Left colon (tissue), 2 donors: ENCODE results near the gene ARTN. TPM values are rescaled to one million over a fixed set of nuclear protein-coding genes. Genes with fewer than 3 reads are reported as not detected.

Source experiments
- ATAC-seq: fragments of 200-7000 bp; cut with Tn5 transposase; one replicate; pipeline ENCODE4 v1.9.1; 2020; ENCODE audit warnings: mild to moderate bottlenecking, moderate library complexity
- DNase-seq, 2 donors: peaks; one replicate each; pipeline ENCODE4 v3.0.0-alpha.2; 2020
- intact Hi-C, 2 donors: fragments of 100-400 bp; cut with DNase I in 1 of 2; cut with micrococcal nuclease in 1 of 2; formaldehyde crosslinking; loops; one replicate each; pipeline versions ENCODE4 v1.11.2 to v1.14.0; 2022; cut with DNase I, micrococcal nuclease
- total RNA-seq, 2 donors: library from RNA; stranded (reverse); fragmentation: NEBNext Ultra II Directional; extraction: Animal tissue kit (Norgen Biotek cat#: 25700); gene quantifications; one replicate each; pipeline ENCODE4 v1.2.1, GENCODE V29; 2021
- donor health status: DM: no; HTN: no; CAD: no.
- donor health status: DM: yes; HTN: yes; CAD: no.

The ARTN gene
- total RNA-seq, 2 donors from 2014 or later = 5.3 to 11.1 TPM

DNA sequence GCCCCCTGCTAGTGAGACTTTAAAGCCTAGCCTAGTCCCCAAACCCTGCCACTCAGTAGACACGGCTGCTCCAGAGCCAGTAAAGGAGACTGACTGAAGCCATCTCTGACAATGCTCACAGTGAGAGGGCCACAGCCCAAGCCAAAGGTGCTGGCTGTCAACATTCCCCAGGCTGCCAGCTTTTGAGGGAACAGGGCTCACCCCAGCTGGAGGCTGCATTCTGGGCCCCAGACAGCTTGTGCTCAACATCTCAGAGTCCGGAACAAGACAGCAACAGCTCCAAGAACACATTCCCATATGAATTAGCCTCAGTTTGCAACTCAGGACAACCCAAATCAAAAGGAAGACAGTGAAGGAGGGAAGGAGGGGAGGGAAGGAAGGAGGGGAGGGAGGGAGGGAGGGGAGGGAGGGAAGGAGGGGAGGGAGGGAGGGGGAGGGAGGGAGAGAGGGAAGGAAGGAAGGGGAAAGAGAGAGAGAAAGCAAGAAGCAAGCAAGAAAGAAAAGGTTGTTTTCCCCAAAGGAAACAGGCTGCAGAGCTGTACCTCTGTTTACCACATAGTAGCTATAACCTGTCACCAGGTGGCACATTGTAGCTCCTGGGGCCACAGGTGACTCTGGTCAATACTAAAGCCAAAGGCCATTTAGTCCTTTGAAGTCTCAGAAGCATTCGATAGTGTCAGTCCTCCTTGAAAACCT, 5.4 kb downstream of the ARTN start:
- no peak for ATAC-seq
- DNase-seq = no peak
- intact Hi-C loops = loop anchor here in 1 of 2 donors (10.0 kb wide), 1 partner anchor 174 kb away; no protein-coding TSS in a partner anchor

DNA sequence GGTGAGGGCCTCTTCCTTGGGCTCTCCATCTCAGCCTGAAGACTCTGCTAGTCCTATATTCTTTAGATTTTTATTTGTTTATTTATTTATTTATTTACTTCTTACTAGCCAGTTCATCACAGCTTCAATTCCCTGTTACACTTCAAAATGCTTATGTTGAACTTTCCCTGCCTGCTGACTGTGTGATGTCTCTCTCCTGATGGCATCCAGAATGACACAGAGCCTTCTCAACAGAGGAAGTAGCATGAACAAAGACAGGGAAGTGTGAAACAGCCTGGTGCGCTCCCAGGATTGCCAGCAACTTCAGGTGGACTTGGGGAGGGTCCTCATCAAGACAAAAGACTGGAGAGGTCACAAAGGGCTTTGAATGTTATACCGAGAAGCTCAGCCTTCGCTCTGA, 8.8 kb downstream of the ARTN start:
- no peak for DNase-seq
- ATAC-seq = no peak
- intact Hi-C loops = no loop called here

DNA sequence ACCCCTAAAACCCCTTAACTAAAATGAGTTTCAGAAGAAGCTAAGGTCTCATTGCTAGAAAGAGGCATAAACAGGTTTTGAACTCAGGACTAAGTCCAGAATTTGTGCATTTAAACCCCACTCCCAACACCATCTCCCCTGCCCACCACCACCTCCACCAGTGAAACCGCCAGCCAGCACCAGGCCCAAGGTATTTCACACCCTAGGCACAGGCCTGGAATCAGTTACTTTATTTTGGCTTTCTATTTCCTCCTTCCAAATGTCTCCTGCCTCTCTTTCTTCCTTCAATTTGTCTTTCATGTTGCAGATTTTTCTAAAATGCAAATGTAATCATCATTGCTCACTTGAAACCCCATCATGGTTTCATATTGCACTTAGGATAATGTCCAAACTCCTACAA, 11.3 kb downstream of the ARTN start:
- DNase-seq (no peak), ATAC-seq (no peak)
- intact Hi-C loops = no loop called here

DNA sequence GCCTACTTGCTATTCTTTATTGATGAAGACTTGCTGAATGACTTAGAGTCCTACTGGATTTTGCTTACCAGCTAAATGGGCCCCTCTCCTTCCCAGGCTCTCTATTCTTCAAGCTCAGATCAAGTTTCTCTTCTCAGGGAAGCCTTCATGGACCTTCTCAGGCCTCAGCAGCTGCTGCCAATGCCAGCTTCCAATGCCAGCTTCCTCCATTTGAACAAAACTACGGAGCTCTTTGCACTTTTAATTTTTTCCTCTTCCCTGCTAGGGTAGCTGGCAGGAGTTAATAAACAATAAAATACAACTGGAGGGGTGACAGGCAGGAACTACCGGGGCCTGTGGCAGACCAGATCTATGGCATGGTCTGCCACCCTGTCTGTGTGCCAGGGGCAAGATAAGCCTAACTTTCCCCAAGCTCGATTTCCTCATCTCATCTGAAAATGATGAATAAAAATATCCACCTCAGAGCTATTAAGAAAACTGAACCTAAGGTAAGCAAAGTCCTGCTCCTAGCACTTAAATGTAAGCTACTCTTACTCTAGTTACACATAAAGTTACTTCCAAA, 12.2 kb downstream of the ARTN start:
- DNase-seq = peak in 1 of 2 donors; percentile 29
- ATAC-seq = no peak
- intact Hi-C loops = no loop called here

DNA sequence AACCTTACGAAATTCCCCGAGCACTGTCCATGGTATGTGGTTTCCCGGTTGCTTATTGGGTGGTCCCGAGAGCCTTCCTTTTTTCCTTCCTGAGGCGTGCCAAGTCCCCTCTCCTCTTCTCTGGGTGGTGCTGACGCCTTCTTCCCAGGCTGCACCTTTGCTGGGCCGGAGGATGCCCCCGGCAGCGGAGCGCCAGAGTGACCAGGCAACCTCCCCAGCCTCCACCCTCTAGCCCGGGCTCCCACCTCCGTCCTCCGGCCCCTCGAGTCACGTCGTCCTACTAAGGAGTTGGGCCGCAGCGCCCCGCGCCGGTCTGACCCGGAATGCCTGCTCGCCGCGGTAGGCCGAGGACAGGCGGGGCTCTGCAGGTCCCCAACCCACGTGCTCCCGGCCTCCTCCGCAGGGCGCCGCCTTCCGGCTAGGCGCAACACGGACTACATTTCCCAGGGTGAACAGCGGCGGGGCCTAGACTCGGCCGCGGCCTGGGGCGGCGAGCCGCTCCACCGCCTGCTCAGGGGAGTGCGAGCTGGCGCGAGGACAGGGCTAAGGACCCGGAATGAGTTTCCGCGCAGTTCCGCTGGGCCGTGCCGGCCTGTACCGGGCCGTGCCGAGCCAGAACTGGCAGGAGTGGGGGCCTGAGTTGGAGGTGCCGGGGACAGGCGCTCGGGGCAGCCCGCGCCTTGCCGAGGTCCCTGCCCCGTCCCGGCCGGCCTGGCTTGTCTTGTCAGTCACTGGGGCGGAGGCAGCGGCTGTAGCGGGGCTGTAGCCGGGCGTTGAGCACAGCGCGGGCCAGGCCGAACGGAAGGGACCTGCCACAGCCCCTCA, 12.8 kb downstream of the ARTN start, which contains the start of gene IPO13:
IPO13 (plus strand) TSS at position 715 of the 825 bp plus-strand sequence. CDS start 651 bp downstream, outside the sequence.
- ATAC-seq = peak; percentile 95
- intact Hi-C loops = no loop called here
- peak; percentile 95 to 96 for DNase-seq

DNA sequence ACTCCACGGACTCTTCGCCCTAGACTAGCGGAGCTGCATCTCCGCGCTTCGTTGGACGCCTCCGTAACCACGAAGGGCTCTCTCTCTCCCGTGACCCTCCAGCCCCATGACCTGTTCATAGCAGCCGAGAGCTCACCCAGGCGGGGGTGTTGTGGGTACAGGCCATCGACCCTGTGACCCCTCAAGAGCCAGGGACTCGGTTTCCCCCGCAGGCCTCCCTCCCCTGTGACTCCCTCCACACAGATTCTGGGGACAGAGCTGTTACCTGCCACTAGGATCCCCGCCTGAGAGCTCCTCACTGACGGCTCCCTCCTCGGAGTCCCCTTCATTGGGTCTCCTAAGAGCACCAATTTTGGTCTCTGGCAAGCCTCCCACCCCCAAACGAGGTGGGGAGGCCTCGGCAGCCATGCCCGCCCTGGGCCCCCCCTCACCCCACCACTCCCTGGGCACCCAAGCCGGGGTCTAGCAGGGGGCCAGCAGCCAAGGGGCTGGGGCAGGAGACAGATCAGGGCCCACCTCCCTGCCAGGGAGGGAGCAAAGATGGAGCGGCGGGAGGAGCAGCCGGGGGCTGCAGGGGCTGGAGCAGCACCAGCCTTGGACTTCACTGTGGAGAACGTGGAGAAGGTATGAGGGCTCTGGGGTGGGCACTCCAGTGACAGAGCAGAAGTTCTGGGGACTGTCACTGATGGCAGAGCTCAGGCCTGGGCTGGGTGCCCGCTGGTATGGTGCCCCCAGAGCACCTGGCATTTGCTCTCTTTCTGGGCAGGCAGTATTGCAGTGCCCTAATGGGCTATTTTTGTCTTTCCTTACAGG, 13.7 kb downstream of the ARTN start:
- ATAC-seq (peak; percentile 6), DNase-seq (peak in 1 of 2 donors; percentile 36)
- intact Hi-C loops = no loop called here

DNA sequence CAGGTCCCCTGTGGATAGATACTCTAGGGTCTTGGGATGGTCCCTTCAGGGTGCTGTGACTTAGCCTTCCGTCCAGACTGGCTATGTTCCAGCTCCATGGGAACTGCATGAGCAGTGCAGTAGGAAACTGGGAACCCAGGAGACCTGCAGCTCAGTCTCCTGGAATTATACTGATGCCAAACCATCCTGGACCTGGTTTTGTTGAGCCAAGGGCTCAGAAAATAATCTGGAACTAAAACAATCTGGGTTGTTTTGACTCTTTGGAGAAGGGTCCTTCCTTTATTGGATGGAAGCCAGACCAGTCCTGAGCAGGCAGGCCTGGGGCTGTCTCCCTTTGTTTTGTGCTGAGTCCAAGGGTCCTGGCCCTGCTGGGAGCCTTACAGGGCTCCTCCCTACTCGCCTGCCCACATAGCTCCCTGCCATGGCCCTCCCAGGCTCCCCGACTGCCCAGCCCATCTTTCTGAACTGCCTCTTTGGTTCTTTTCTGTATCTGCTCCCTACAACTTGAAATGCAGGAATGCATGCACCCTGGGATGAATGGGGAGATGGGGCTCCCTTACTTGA, 14.4 kb downstream of the ARTN start:
- no peak for ATAC-seq
- intact Hi-C loops = no loop called here
- DNase-seq = no peak

DNA sequence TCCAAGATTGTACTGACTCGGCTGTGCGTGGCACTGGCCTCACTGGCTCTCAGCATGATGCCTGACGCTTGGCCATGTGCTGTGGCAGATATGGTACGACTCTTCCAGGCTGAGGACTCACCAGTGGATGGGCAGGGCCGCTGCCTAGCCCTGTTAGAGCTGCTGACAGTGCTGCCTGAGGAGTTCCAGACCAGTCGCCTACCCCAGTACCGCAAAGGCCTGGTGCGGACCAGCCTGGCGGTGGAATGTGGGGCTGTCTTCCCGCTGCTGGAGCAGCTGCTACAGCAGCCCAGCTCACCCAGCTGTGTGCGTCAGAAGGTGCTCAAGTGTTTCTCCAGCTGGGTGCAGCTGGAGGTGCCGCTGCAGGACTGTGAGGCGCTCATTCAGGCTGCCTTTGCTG, 16.1 kb downstream of the ARTN start:
- DNase-seq (no peak), ATAC-seq (no peak)
- intact Hi-C loops = no loop called here

DNA sequence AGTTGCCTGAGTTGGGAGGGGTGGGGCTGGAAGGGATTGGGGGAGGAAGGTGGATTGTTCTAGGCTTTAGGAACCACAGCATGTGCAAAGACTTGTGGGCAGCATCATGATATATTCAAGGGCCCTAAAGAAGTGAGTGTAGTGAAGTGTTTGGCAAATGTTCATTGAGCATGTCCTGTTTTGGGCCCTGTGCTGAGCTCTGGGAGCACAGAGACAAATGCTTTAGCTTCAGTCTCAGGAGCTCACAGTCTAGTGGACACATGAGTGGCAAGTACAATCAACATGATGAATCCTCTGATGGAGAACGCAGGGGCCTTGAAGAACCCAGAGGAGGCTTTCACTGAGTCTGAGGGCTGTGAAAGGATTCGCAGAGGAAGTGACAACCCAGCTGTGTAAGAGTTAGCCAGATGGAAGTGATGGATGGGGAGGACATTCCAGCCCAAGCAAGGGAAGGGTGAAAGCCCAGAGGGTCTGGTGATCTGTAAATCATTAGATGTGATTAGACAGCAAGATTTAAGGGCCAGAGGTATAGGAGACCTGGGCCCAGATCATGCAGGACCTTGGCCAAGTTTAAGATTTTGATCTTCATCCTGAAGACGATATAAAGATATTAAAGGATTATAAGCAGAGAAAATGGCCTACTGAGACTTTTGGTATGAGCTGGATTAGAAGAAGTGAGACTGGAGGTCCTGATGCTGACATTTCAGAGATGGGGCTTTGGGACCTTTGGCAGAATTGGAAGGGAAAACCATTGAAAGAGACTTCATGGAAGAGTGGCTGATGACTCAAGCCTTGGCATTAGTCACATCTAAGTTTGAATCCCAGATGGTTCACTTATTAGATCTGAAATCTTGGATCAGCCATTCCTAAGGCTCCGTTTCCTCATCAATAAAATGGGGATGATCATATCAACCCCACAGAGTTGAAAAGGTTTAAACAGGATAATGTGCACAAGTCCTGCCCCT, 17.7 kb downstream of the ARTN start:
- ATAC-seq (no peak), DNase-seq (no peak)
- intact Hi-C loops = no loop called here

DNA sequence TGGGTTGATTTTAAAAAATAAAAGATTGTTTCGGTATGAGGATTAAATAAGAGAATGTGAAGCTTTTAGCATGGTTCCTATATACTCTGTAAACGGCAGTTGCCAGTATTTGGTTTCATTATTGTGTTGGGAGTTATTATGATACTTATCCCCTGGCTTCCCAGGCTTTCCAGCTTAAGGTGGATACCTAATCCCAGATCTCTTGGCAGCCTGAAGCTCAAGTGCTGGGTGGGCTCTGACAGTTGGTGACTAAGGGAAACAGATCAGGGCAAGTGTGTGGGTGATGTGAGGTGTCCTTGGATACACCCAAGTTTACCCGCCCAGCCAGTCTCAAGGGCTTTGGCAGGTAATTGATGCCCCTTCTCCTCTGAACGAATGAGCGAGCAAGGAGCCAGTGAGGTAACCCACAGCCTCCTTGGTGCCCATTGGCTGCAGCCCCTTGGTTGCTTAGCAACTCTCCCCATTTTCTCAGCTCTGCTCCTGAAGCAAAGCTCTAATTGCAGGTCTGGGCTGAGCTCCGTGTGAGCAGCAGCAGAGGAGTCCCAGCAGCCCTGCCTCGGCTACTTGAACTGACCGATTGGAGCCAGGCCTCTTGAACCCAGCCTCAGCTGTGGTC, 19.2 kb downstream of the ARTN start:
- ATAC-seq (no peak), DNase-seq (no peak)
- intact Hi-C loops = no loop called here

DNA sequence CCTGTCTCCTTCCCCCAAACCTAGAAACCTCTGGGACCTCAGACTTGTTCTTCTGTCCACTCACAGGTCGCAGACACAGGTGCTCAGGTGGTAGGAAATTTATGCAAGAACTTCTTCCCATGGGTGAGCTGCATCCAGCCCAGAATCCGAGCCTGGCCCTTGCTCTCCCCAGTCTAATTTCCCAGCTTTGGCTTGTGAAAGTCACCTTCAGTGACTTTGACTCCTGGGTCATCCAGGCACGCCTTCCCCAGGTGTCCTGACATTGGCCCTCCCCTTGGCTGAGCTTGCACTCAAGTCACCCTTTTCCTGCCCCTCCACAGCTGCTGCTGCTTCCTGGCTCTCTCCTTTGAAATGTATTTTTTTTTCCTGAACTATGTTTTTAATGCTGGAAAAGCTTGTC, 19.8 kb downstream of the ARTN start:
- no peak for DNase-seq
- intact Hi-C loops = no loop called here
- no peak for ATAC-seq

DNA sequence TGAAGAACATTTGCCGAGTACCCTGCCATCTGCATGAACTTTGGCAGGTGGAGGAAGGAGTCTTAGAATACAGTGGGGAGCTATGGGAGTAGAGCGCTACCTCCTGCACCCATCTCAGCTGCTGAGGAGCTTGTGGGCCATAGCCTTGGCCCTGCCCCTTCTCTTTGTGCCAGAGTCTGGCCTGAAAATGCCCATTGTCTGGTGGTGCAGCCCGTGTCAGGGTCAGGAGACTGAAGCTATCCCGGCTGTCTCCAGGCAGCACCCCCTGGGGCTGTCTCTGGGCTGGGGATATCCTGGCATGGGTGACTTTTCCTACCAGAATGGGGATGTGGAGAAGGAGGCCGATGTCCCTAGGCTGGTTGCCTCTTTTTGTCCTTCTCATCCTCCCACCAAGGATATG, 20.4 kb downstream of the ARTN start:
- DNase-seq (no peak), ATAC-seq (no peak)
- intact Hi-C loops = no loop called here

DNA sequence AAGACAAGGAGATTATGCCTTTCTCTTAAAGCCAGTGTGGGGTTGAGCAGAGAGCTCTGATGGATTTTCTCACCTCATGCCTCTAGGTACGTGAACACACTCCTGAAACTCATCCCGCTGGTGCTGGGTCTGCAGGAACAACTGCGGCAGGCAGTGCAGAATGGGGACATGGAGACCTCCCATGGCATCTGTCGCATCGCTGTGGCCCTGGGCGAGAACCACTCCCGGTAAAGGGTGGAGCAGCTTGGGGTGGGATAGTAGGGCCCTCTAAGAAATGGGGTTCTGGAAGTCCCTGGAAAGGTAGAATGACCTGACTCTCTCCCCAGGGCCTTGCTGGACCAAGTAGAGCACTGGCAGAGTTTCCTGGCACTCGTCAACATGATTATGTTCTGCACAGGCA, 22.6 kb downstream of the ARTN start:
- intact Hi-C loops = no loop called here
- DNase-seq = no peak
- no peak for ATAC-seq

DNA sequence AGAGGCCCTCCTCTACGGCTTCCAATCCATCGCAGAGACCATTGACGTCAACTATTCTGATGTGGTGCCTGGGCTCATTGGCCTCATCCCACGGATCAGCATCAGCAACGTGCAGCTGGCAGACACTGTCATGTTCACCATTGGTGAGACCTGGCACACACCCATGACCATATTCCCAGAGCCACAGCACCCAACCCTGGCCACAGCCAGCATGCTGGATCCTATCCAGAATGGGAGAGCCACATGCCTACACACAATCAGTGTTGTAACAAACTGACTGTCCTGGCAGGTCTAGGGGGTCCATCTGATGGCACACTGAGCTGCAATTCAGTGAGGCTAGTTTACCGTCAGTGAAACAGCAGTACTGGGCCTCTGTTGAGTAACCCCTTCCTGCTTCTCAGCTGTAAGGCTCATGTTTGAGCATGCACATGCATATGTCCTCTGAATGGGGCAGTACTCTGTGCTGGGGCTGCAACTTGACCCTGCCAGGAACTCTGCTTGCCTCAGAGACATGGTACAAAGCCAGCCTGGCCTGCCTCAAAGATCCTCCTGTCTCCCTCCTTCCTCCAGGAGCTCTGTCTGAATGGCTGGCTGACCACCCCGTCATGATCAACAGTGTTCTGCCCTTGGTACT, 23.9 kb downstream of the ARTN start:
- intact Hi-C loops = no loop called here
- DNase-seq (no peak), ATAC-seq (no peak)

DNA sequence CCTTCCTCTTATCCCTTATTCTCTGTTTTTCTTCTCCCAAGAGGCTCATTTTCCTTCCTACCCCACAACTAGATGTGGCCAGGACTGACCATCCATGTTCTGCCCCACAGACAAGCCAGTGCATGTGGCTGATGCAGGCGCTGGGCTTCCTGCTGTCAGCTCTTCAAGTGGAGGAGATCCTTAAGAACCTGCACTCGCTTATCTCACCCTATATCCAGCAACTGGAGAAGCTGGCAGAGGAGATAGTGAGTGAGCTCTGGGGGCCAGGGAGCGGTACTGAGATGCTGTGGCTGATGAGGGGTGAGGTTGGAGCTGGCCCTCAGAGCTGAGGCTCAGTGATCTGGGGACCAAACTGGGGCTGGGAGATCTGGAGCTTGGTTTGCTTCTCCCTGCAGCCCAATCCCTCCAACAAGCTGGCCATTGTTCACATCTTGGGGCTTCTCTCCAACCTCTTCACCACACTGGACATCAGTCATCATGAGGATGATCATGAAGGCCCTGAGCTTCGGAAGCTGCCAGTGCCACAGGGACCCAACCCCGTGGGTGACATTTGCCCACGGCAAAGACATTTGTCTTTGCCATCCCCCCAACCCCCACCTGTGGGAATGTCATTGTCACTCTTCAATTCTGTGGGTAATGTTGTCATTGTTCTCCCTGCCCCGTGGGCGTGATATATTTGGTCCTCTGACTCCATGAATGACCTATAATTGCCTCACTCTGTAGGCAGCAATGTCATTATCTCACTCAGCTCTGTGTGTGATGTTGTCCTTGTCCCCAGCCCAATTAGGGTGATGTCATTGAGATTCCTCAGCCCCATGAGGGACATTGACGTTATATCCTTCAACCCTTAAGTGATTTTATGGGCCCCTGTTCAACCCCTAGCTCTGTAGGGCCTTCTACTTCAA, 25.0 kb downstream of the ARTN start:
- DNase-seq = no peak
- intact Hi-C loops = no loop called here
- no peak for ATAC-seq

DNA sequence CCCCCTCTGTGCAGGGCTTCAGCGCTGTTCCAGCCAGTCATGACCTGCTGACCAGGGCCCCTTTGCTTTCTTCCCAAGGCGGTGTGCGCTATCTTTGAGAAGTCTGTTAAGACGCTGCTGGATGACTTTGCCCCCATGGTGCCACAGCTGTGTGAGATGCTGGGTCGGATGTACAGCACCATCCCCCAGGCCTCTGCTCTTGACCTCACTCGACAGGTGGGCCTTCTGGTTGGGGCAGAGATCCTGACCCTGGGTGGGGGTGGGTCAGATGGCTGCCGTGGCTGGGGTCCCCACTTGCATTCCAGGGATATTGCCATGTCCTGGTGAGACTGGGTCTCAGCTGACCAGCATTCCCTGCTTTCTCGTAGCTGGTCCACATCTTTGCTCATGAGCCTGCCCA, 27.2 kb downstream of the ARTN start:
- no peak for DNase-seq
- intact Hi-C loops = no loop called here
- no peak for ATAC-seq
